Measurements from ENCODE around the gene AP3M1. TPM values are rescaled to one million over a fixed set of nuclear protein-coding genes. Genes with fewer than 3 reads are reported as not detected.

AP3M1 gene
- polyA plus RNA-seq, 1 of the 3 experiments (the other 2 are of a cell fraction) = 17.7 TPM

DNA sequence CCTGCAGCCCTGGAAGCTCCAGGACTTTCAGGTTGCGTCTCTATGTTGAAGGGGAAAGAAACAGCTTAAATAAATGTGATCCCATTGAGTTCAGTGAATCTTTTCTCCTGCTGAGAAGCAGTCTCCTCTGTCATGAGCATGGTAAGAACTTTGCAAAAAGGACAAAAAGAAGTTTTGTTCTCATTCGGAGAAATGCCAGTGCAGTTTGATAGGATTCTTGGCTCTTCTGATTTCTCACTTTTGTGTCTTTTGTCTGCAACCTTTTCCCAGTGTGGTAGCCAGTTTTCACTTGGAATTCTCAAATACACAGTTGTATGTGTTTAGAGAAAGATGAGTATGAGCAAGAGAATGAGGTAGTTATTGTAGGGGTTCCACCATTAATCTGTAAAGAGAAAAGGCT lies 64.3 kb downstream of the AP3M1 start:
- Histone ChIP-seq H3K4me2 (no peak overlapping the region), H3K4me3 (ENCODE audit: low read depth in 2 of 2, low read length in 1 of 2) (no peak overlapping the region), H3K9me3 (no peaks in the 10 kb centered on the region), H3K9ac (no peak overlapping the region), H3K27me3 (ENCODE audit: insufficient read depth) (no peaks in the 10 kb centered on the region), H3K79me2 (ENCODE audit: insufficient read depth) (peaks cover 77% of the 10 kb centered on the region), H2AFZ (ENCODE audit: low read depth) (no peak overlapping the region), H3K27ac (ENCODE audit: low read depth in 2 of 2, low read length in 1 of 2) (peak overlapping the region; percentile 10 to 11; a peak in 1 of 4 replicates), H3K4me1 (ENCODE audit: control insufficient read depth in 1 of 2, insufficient read depth in 2 of 2, low read depth in 1 of 2, low read length in 1 of 2) (peaks cover 0 to 9% of the 10 kb centered on the region in 2 experiments; a peak in 2 of 4 replicates), H3F3A (replicated peaks; ENCODE audit: insufficient read depth) (peaks cover 24% of the 10 kb centered on the region), H4K20me1 (ENCODE audit: insufficient read depth) (peaks cover 9% of the 10 kb centered on the region), H3K36me3 (replicated peaks in 1 of 2; ENCODE audit: control insufficient read depth in 1 of 2, insufficient read depth in 2 of 2, low read length in 1 of 2) (peaks cover 59 to 91% of the 10 kb centered on the region in 2 experiments), H3K9me2 (no peaks in the 10 kb centered on the region)
- ChIA-PET POLR2A (no interaction called here), CTCF (interaction anchor here (1.5 kb wide), 1 partner anchor 207 kb away, joined by 3 read pairs; no protein-coding TSS in a partner anchor)
- WGBS (ENCODE audit: low lambda C conversion rate) = 96% methylated on average over 2 of the region's 2 CpGs
- TF ChIP-seq MXI1 (IDR thresholded peaks at IDR 0.05; ENCODE audit: low read depth, low read length) (no peak), NFIC (IDR thresholded peaks at IDR 0.05; ENCODE audit: borderline replicate concordance) (no peak), EP300 (IDR thresholded peaks at IDR 0.05; ENCODE audit: borderline replicate concordance in 1 of 2, low read depth in 1 of 2, low read length in 1 of 2) (no peak), GABPA (IDR thresholded peaks at IDR 0.05; ENCODE audit: low read depth) (no peak), TCF12 (IDR thresholded peaks at IDR 0.05) (no peak), SIN3A (IDR thresholded peaks at IDR 0.05; ENCODE audit: borderline replicate concordance, low read depth, low read length) (no peak), ELF1 (IDR thresholded peaks at IDR 0.05) (no peak), EZH2phosphoT487 (IDR thresholded peaks at IDR 0.05; ENCODE audit: borderline replicate concordance, low read depth) (no peak), RXRA (IDR thresholded peaks at IDR 0.05; ENCODE audit: borderline replicate concordance, low read depth) (no peak), NRF1 (IDR thresholded peaks at IDR 0.05; ENCODE audit: low read depth, low read length) (no peak), MEF2A (IDR thresholded peaks at IDR 0.05; ENCODE audit: borderline replicate concordance, low read depth) (no peak), TAF1 (IDR thresholded peaks at IDR 0.05; ENCODE audit: borderline replicate concordance, low read depth, low read length) (no peak), FOSL2 (IDR thresholded peaks at IDR 0.05; ENCODE audit: borderline replicate concordance, low read depth) (no peak), TEAD4 (IDR thresholded peaks at IDR 0.05; ENCODE audit: borderline replicate concordance, insufficient read depth) (no peak), FOXJ3 (CRISPR knock-in tag; IDR thresholded peaks at IDR 0.05) (no peak)
- TF ChIP-seq, protein P1, sequence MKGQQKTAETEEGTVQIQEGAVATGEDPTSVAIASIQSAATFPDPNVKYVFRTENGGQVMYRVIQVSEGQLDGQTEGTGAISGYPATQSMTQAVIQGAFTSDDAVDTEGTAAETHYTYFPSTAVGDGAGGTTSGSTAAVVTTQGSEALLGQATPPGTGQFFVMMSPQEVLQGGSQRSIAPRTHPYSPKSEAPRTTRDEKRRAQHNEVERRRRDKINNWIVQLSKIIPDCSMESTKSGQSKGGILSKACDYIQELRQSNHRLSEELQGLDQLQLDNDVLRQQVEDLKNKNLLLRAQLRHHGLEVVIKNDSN (IDR thresholded peaks at IDR 0.05; ENCODE audit: borderline replicate concordance, low read depth) = no peak
- TF ChIP-seq, protein P2, sequence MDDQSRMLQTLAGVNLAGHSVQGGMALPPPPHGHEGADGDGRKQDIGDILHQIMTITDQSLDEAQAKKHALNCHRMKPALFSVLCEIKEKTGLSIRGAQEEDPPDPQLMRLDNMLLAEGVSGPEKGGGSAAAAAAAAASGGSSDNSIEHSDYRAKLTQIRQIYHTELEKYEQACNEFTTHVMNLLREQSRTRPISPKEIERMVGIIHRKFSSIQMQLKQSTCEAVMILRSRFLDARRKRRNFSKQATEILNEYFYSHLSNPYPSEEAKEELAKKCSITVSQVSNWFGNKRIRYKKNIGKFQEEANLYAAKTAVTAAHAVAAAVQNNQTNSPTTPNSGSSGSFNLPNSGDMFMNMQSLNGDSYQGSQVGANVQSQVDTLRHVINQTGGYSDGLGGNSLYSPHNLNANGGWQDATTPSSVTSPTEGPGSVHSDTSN (IDR thresholded peaks at IDR 0.05) = no peak
- TF ChIP-seq, protein P3, sequence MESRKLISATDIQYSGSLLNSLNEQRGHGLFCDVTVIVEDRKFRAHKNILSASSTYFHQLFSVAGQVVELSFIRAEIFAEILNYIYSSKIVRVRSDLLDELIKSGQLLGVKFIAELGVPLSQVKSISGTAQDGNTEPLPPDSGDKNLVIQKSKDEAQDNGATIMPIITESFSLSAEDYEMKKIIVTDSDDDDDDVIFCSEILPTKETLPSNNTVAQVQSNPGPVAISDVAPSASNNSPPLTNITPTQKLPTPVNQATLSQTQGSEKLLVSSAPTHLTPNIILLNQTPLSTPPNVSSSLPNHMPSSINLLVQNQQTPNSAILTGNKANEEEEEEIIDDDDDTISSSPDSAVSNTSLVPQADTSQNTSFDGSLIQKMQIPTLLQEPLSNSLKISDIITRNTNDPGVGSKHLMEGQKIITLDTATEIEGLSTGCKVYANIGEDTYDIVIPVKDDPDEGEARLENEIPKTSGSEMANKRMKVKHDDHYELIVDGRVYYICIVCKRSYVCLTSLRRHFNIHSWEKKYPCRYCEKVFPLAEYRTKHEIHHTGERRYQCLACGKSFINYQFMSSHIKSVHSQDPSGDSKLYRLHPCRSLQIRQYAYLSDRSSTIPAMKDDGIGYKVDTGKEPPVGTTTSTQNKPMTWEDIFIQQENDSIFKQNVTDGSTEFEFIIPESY (IDR thresholded peaks at IDR 0.05; ENCODE audit: borderline replicate concordance, low read depth) = no peak
- TF ChIP-seq, protein P4, sequence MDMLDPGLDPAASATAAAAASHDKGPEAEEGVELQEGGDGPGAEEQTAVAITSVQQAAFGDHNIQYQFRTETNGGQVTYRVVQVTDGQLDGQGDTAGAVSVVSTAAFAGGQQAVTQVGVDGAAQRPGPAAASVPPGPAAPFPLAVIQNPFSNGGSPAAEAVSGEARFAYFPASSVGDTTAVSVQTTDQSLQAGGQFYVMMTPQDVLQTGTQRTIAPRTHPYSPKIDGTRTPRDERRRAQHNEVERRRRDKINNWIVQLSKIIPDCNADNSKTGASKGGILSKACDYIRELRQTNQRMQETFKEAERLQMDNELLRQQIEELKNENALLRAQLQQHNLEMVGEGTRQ (IDR thresholded peaks at IDR 0.05; ENCODE audit: borderline replicate concordance, low read depth, low read length) = no peak
- no peak for DNase-seq
